ENCODE measurements around the gene EEF2.
"Not testable (repeated sequence)": the region's sequence is repeated elsewhere in the genome, so short reads cannot be mapped to it uniquely, and the experiment has no call there.

EEF2 gene

DNA sequence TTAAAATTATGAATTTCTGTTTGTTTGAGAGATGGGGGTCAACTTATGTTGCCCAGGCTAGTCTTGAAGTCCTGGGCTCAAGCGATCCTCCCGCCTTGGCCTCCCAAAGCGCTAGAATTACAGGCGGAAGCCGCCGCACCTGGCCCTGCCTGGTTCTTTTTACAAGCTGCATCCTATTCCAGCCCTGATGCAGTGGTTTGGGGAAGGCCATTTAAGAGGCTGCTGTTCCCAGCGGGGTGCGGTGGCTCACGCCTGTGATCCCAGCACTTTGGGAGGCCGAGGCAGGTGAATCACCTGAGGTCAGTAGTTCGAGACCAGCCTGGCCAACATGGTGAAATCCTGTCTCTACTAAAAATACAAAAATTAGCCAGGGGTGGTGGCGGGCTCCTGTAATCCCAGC lies 17.3 kb downstream of the EEF2 start:
- not testable (repeated sequence) for DNase-seq

DNA sequence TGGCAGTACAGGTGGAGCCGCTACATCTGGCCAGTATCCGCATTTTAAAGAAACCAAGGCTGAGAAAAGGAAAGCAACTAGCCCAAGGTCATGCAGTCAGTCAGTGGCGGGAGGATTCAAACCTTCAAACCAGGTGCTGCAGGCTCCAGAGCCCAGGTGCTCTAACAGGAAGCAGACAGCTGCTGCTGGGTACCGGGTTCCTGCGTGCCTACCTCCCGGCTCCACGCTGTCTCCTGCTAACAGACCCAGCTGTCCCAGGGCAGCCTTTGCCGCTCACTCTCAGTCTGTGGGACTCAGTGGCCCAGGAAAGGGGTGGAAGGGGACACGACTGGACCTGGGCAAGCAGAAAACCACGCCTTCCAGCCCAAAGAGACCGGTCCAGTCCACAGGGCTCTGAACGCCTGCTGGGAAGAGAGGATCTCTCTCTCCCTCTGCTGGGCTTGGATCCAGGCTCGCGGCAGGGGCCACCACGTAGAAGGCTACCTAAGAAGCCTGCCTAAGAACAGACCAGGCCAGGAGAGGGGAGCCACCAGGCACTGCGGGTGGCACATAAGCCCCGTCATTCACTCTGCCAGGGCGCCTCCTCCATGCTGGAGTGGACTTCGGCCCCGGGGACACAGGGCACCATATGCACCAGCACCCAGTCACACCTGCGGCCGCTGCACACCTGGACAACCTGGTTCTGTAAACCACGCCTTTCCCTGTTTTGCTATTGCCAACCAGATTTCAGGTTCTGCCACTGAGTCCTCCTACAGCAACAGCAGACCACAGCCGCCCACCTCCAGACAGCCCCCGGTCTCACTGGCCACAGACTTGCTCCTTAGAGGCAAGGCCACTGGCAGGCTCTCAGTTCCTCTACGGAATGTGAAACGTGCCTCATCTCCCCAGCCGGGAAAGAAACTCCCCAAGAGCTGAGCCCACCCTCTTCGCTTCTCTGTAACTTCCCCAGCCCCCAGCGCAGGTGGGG lies 18.9 kb downstream of the EEF2 start:
- no peak for DNase-seq

DNA sequence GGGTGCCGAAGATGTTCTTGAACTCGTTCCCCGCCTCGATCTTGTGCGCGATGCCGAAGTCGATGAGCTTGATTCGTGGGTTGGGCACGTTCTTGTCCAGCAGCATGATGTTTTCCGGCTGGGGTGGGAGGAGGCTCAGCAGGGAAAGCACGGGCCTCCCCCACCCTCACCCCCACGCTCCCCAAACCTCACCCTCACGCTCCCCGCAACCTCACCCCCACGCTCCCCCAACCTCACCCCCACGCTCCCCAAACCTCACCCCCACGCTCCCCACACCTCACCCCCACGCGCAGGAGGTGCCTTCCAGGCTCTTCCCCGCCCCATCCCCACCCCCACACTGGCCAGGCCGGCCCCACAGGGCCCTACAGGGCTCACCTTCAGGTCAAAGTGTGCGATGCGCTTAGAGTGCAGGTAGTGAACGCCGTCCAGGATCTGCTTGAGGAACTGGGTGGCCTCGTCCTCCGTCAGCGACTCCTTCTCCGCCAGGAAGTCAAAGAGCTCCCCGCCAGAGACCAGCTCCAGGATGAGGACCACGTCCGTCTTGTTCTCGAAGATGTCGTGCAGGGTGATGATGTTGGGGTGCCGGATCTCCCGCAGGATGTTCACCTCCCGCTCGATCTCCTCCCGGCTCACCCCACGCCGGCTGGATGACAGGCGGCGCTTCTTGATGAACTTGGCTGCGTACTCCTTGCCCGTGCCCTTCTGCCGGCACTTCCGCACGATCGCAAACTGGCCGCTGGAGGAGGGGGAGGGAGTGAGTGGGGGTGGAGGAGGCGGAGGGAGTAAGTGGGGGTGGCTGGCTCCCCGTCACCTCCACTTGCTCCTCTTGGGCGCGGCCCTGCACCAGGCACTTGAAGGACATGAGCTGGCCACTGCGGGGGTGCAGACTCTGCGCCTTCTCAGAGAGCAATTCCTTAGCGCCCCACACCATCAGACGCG lies 20.7 kb downstream of the EEF2 start:
- no peak for DNase-seq

DNA sequence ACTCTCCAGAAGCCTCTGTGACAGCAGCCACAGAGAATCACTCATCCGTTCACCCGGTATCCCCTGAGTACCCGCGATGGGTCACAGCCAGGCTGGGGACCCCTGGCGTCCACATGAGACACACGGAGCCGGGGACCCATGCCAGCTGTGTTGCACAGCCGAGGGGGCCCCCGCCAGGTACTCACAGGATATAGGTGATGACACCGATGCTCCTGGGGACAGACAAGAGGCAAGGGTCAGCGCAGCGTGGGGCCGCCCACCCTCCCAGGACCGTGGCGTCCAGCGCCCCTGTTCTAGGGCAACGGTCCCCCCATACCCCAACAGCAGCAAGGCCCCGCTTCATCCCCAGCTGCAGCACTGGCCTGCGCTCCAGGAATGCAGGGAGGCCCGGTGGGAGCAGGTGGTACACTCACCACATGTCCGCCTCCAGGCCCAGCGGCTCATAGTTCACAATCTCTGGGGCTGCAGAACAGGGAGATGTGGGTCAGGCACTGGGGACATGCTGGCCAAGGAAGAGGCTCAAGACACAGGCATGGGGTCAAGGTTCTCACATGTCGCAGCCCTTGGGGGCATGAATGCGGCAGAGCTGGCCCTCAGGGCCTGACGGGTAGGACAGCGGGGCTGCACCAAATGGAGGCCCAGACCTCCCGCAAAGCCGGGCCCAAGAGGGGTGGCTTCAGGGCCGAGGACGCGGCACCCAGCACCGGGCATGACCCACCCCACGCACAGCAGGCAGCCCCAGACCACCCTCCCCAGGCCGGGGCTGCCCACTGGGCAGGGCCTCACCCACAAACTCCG lies 21.6 kb downstream of the EEF2 start:
- DNase-seq: no peak

DNA sequence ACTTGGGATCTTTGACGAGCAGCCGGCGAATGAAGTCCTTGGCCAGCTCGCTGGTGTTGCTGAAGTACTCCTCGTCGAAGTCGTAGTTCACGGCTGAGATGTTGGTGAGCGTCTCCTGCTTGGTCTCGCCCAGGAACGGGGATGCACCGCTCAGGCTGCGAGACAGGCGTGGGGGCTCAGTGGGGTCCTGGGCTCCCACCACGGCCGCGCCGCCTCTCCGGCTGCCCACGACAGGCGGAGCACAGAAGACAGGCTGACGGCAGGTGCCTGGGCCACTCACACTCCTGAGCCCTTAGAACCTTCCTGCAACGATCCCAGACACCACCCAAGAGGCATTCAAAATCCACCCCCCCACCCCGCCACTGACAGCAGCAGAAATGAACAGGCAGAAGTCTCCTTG lies 24.3 kb downstream of the EEF2 start:
- DNase-seq: no peak

DNA sequence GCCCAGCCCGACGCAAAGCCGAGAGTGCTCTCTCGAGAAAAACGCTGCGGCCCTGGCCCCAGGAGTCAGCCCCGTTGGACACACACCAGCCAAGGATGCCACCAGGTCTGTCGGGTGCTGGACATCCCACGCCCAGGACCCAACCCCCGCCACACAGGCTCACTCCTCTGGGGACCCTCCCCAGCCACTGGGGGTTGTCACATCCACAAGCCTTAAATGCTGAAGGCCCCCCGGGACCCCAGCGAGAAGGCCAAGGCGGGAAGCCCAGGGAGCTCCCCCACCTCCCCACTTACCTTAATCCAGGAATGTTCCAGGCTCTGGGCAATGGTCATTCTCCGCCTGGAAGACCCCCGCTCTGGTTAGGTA lies 25.5 kb downstream of the EEF2 start:
- DNase-seq: no peak

DNA sequence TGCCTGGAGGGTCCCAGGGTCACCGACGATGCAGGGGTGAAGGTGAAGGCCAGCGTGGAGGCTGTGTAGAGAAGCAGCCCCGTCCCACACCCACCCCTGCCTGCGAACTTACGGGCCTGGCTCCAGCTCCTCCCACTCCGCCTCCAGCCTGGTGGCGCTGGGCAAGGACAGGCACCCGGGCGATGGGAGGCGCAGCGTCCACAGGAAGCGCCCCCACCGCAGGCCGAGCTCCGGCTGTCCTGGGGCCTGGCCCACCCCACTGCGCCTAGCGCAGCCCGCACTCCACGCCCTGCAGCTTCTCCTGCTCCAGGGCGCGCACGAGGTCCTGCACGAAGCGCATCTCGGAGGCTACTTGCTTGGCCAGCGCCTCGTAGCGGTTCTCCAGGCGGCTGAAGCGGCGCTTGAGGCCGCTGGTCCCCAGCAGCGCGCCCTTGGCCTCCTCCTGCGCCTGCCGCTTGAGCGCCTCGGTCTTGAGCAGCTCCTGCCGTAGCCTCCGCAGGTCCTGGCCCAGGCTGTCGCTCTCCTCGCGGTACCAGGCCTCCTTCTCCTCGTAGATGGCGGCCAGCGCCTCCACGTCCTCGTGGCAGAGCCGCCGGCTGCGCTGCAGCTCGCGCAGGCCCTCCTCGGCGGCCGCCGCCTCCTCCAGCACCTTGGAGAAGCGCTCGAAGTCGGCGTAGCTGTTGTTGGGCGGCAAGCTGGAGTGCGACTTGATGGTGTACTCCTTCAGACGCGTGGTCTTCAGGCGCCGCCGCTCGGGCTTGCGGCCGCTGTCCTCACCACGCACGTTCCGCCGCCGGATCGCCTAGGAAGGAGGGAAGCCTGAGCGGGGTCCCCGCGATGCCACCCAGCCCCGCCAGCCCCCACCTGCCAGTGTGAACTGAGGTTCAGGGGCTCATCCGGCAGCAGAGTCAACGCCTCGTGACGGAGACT lies 26.2 kb downstream of the EEF2 start:
- no peak for DNase-seq

DNA sequence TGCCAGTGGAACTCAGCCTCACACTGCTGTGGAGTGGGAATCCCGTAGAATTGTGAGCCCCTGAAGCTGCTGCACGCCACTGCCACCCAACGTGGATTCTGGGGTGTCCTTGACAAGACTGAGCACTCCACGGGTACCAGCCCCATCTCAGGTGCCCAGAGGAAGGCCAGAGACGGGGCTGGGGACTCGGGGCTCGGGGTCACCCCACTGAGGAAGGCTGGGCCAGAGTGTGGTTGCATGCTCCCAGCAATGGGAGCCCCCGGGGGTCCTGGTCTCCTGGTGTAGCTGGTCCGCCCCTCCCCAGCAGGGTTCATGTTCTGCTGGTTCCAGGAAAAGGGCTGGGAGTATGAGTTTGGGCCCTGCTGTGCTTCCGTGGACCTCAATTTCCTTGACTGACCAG lies 29.6 kb downstream of the EEF2 start:
- no peak for DNase-seq

DNA sequence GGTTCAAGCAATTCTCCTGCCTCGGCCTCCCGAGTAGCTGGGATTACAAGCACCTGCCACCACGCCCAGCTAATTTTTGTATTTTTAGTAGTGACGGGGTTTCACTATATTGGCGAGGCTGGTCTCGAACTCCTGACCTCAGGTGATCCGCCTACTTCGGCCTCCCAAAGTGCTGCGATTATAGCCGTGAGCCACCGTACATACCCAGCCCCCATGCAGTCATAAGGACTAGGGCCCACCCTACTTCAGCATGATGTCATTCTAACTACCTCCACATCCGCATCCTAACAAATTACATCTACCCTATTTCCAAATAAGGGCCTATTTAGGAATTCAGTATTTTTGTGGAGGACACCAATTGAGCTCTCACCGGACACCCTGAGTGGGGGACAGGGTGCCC lies 30.0 kb downstream of the EEF2 start:
- DNase-seq: not testable (repeated sequence)

DNA sequence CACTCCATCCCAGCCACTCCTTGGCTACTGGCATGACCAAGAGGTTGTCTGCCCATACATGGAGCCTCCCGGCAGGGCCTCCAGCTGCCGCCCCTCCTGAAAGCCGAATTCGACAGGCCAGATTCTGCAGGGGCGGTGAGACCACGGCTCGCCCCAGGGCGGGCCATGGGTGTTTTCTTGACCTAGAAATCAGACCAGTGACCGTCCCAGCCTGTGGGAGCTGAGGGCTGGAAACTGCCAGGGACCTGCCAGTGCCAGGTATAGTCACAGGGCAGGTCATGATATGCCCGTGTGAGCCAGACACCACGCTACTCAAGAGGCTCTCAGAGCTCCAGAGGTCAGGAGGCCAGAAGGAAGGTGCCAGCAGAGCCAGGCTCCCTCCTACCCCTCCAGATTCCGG lies 31.2 kb downstream of the EEF2 start:
- DNase-seq: no peak

DNA sequence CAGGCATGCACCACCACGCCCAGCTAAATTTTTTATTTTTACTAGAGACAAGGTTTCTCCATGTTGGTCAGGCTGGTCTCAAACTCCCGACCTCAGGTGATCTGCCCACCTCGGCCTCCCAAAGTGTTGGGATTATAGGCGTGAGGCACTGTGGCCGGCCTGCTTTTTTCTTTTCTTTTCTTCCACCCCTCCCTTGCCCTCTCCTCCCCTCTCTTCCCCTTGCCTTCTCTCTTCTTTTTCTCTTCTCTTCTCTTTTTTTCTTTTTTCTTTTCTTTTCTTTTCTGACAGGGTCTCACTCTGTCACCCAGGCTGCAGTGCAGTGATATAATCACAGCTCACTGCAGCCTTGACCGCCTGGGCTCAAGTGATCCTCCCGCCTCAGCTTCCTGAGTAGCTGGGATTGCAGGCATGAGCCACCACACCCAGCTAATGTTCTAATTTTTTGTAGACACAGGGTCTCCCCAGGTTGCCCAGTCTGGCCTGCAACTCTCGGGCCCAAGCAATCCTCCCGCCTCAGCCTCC lies 32.4 kb downstream of the EEF2 start:
- DNase-seq: not testable (repeated sequence)

DNA sequence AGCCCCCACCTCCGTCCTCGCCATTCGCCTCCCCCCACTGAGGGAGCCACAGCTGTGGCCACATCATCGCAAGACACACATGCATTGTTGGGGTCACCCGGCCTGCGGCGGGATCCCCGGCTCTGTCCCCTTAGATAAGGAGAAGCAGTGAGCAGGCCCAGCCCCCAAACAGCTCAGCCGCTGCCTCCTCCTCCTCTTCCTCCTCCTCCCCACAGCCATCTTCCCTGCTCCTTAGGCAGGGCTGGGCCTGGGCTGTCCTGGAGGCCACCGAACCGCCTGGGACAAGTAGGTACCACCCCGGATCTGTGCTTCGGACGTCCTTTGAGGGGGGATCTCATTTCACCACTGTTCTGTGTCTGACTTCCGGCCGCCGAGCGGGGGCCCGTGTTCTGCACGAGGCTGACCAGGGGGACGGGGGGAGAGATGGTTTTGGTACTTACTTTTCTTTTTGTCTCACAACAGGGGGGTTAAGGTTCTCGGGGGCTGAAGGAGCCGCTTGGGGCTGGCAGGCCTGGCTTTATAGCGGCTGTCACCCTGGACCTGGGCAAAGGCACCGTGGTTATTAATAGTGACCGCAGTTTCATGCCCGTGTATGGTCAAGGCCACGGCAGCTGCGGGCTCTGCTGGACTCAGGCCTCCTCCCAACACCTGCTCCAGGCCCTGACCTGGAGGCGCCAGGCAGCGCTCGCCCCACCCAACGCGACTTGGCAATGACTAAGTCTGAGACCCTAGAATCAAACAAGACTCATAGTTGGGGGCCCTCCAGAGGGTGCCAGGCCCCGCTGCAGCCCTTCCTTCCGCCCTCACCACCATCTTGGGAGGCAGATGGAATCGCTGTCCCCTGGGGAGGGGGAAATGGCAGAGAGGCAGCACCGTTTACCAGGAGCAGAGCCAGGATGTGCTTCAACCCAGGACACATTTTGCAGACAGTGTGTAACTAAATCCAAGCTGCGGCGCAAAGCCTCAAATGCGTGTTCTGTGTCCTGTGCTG lies 34.1 kb downstream of the EEF2 start:
- DNase-seq: no peak

DNA sequence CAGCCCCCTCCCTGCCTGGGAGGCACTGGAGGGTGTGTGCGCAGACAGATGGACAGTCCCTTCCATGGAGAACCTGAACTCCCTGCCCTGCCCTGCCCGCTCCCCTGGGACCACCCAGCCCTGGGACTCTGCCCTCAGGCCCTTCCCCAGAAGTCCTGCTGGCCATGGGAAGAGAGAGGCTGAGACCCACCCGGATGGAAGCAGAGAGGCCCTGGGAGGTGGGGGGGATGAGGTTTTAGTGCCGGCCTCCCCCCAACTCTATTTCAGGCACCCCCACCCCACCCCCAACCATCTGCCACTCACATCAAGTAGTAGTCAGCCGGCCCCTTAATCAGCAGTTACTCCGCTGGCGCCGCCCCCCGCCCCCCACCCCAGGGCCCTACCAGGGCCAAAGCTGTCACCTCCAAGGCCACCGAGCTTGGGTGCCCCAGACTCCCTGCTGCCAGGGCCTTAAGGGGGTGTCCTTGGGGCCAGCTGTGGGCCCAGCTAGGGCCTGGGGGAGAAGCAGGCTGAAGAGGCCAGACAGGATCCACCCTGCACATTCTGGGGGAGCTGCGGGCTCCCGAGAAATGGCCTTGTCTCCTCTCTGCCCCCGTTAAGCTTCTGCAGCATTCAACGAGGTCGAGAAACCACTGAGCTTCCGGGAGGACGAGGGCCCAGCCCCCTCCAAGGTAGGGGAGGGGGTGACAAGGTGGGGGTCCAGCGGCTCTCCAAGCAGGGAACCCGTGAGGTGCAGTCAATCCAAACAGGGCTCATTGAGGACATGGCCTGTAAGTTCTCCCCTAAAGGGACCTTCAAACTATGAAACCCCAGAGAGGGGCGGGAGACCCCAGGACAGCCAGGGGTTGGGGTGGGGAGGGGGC lies 35.0 kb downstream of the EEF2 start:
- DNase-seq: no peak

DNA sequence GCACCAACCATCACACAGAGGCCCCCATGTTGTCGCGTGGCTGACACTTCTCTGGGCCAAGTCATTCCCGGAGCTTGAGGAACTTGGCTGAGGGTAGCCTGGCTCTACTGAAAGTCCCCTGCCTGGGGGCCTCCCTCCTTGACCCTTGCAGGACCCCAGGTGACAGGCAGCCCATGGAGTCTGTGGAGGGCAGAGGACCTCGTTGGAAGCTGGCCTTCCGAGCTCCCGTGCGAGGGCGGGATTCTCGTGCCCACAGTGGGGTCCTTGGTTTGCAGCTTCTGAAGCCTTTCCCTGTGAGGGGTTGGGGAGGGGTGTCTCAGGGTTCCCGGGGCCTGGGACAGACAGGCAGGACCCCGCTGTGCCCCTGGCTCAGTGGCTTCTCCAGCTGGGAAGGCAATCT lies 36.0 kb downstream of the EEF2 start:
- no peak for DNase-seq

DNA sequence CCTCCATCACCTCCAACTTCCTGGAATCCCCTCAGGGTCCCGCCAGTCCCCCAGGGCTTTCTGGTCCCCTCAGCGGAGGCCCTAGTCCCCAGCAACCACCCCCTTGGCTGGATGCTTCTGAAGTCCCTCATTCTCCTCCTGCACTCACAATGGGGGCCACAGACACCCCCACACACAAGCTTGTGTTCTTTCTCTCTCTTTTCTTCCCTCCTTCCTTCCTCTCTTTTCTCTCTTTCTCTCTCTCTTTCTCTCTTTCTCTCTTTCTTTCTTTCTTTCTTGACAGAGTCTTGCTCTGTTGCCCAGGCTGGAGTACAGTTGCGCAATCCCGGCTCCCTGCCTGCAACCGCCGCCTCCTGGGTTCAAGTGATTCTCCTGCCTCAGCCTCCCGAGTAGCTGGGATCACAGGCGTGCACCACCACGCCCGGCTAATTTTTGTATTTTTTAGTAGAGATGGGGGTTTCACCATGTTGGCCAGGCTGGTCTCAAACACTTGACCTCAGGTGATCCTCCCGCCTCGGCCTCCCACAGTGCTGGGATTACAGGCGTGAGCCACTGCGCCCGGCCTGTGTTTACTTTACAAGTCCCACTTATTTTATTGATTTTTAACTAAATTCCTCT lies 37.8 kb downstream of the EEF2 start:
- not testable (repeated sequence) for DNase-seq

DNA sequence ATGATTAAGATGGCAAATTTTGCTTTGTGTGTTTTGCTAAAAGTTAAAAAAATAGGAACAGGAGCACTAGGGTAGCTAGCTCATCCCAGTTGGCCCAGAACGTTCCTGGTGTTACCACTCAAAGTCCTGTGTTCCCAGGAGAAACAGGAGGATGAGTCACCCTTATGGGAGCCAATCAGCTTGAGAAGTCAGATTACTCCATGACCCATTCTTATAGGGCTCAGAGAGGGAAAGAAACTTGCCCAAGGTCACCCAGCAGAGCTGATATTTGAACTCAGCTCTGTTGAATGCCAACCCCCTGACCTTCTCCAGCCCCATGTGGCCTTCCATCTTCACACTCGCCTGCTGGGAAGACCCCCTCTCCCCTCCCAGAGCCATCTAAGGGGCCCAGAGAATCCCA lies 39.4 kb downstream of the EEF2 start:
- no peak for DNase-seq

DNA sequence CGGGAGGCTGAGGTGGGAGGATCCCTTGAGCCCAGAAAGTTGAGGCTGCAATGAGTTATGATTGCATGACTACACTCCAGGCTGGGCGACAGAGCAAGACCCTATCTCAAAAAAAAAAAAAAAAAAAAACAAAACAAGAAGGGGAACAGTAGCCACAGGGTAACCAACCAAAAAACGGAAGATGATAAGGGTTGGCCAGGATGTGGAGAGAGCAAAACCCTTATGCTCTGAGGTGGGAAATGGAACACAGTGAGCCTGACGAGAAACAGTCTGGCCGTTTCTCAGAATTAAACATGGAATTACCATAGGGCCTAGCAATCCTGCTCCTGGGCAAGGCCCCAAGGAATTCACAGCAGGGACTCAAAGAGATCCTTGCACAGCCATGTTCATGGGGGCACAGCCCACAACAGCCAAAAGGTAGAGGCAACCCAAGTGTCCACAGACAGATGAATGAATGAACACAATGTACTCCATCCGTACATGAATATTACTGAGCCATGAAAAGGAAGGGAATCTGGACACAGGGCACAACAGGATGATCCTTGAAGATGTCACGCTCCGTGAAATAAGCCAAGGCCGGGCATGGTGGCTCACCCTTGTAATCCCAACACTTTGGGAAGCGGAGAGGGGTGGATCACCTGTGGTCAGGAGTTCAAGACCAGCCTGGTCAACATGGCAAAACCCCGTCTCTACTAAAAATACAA lies 41.1 kb downstream of the EEF2 start:
- DNase-seq: no peak

DNA sequence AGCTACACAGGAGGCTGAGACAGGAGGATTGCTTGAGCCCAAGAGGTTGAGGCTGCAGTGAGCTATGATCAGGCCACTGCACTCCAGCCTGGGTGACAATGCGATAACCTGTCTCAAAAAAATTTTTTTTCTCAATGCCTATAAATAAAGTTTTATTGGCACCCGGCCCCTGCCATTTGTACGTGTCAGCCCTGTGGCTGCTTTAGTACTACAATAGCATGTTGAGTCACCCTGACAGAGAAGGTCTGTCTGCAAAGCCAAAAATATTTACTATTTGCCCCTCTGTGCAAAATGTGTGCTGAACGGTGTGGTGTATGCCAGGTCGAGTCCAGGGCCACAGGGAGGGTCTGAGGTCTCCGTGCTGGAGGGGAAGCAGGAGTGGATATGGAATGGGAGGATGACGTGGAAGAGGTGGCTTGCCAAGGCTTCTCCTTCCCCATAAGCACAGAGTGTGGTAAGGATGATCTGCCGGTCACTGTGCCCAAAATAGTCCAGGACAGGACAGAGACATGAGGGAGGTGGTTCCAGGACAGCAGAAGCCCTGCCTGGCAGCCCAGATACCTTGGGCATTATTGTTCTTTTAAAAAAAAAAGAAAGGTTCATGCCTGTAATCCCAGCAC lies 42.4 kb downstream of the EEF2 start:
- DNase-seq: no peak

All from NCI-H526 treated with DMSO at 0.1 percent for 48 hours (cell line).